ENCODE measurements around the gene TCAF1. TPM values are rescaled to one million over a fixed set of nuclear protein-coding genes. Genes with fewer than 3 reads are reported as not detected.
"Not testable (repeated sequence)": the region's sequence is repeated elsewhere in the genome, so short reads cannot be mapped to it uniquely, and the experiment has no call there.

TCAF1 gene
- total RNA-seq, 4 donors from 2014 or later: 8.6 to 38.6 (median 33.1) TPM

DNA sequence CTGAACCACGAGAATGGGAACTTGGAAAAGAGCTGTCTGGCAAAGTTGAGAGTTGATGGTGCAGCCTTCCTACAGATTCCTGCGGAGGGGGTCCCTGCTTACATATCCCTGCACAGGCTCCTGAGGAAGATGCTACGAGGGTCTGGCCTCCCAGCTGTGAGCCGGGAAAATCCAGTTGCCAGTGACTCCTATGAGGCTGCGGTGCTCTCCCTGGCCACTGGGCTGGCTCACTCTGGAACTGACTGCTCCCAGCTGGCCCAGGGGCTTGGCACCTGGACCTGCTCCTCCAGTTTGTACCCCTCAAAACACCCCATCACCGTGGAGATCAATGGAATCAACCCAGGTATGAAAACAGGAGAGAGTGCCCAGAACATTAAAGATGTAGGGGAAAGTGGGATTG lies 91.3 kb downstream of the TCAF1 start:
- H3K36me3 ChIP-seq; intact Hi-C loops (cut with DNase I; ENCODE audit: low total_unique reads); H3K27ac ChIP-seq; H3K27me3 ChIP-seq; in situ Hi-C loops (cut with MboI; ENCODE audit: low pct_ligation_motif_present in 1 of 4, low pct_unique_long_range_greater_than_20kb in 1 of 4, low sequenced_read_pairs in 3 of 4); DNase-seq; H3K4me1 ChIP-seq; H3K9me3 ChIP-seq; H3K4me3 ChIP-seq: not testable (repeated sequence)
- no CpG with 5 or more reads among the region's 6 CpGs for WGBS, 2 donors (ENCODE audit: low coverage in 1 of 2)

DNA sequence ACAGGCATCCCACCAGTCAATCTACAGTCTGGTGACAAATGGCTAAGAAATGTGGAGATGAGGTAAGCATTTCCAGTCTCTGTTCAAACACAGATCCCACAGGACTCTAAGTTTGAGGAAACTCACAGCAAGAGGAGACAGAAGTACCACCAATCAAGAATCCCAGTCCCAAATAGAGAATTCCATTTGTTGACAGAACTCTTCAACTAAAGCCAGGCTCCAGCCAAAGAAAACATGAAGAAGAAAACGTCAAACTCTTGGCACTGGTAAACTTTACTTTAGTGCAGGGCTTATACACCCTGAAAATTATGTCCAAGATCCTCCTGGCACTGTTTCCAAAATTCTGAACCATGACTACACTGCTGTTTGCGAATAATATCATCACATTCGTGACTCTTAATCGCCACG lies 95.3 kb downstream of the TCAF1 start:
- intact Hi-C loops (cut with DNase I; ENCODE audit: low total_unique reads); DNase-seq; H3K36me3 ChIP-seq; H3K27me3 ChIP-seq; H3K27ac ChIP-seq; H3K4me3 ChIP-seq; H3K9me3 ChIP-seq; in situ Hi-C loops (cut with MboI; ENCODE audit: low pct_ligation_motif_present in 1 of 4, low pct_unique_long_range_greater_than_20kb in 1 of 4, low sequenced_read_pairs in 3 of 4); H3K4me1 ChIP-seq: not testable (repeated sequence)
- no CpG with 5 or more reads among the region's 5 CpGs for WGBS, 2 donors (ENCODE audit: low coverage in 1 of 2)

Other genes with a start within 250 kb of the TCAF1 start
- 1 to 10 TPM in 2 of 4 donors, not detected in 2; 1.5 to 1.9 TPM for gene CTAGE6, start 144.5 kb downstream of the TCAF1 start, total RNA-seq
- gene OR2F2, start 33.1 kb upstream of the TCAF1 start, total RNA-seq: not detected
- gene OR2F1, start 52.7 kb upstream of the TCAF1 start, total RNA-seq: not detected
- gene OR6B1, start 98.1 kb upstream of the TCAF1 start, total RNA-seq: not detected
- not detected for gene OR2A5, start 146.8 kb upstream of the TCAF1 start, total RNA-seq
- not detected for gene OR2A25, start 167.6 kb upstream of the TCAF1 start, total RNA-seq
- gene OR2A12, start 184.1 kb upstream of the TCAF1 start, total RNA-seq: not detected
- not detected for gene OR2A2, start 207.4 kb upstream of the TCAF1 start, total RNA-seq
- gene OR2A14, start 221.0 kb upstream of the TCAF1 start, total RNA-seq: not detected

All from transverse colon (tissue), 4 donors.